ENCODE measurements around the gene FBXL4. TPM values are rescaled to one million over a fixed set of nuclear protein-coding genes. Genes with fewer than 3 reads are reported as not detected.

Gene FBXL4
- total RNA-seq, 1 experiment from 2014 or later, result 5.1 TPM

- Histone ChIP-seq H4K8ac (replicated peaks; ENCODE audit: insufficient read length, low read depth, low read length) (no peak overlapping the region), H4K20me1 (ENCODE audit: control insufficient read depth, insufficient read depth, insufficient read length) (no peaks in the 10 kb centered on the region), H3K18ac (ENCODE audit: insufficient read length, low read depth, low read length) (no peak overlapping the region), H2AFZ (ENCODE audit: low read length) (no peak overlapping the region), H3K4me1 (ENCODE audit: insufficient read depth, low read length) (no peaks in the 10 kb centered on the region), H3K27me3 (ENCODE audit: insufficient read depth, low read length) (no peaks in the 10 kb centered on the region), H3T11ph (ENCODE audit: low read length) (no peak overlapping the region), H2AK5ac (ENCODE audit: insufficient read length, low read length) (no peak overlapping the region), H4K5ac (ENCODE audit: insufficient read length, low read depth, low read length) (no peak overlapping the region), H2BK15ac (ENCODE audit: low read depth, low read length) (no peak overlapping the region), H2BK120ac (ENCODE audit: low read depth, low read length, poor library complexity, severe bottlenecking) (no peak overlapping the region), H2BK5ac (ENCODE audit: insufficient read length, low read length) (no peak overlapping the region), H3K14ac (ENCODE audit: insufficient read depth, low read length) (no peak overlapping the region), H3K79me1 (ENCODE audit: insufficient read depth, low read depth, low read length, poor library complexity, severe bottlenecking) (no peaks in the 10 kb centered on the region), H2BK20ac (ENCODE audit: low read depth, low read length, poor library complexity, severe bottlenecking) (no peak overlapping the region), H3K56ac (ENCODE audit: insufficient read length, low read depth, low read length) (no peak overlapping the region), H3K23ac (ENCODE audit: insufficient read length, low read depth, low read length) (no peak overlapping the region), H3K4ac (ENCODE audit: low read depth, low read length) (no peak overlapping the region), H3K9me3 (ENCODE audit: control insufficient read depth, low read depth, low read length) (no peaks in the 10 kb centered on the region), H2BK12ac (ENCODE audit: insufficient read length, low read depth, low read length) (no peak overlapping the region), H4K91ac (ENCODE audit: insufficient read length, low read depth, low read length) (no peak overlapping the region), H3K79me2 (ENCODE audit: insufficient read depth, low read length) (no peaks in the 10 kb centered on the region), H3K9ac (ENCODE audit: extremely low read depth, insufficient read length, low read length) (no peak overlapping the region), H3K4me2 (ENCODE audit: insufficient read depth, insufficient read length, low read length) (no peak overlapping the region), H3K23me2 (ENCODE audit: insufficient read length, low read depth, low read length, poor library complexity, severe bottlenecking) (no peaks in the 10 kb centered on the region), H3K27ac (ENCODE audit: insufficient read length, low read depth, low read length) (no peak overlapping the region)
- Mint-ChIP-seq H3K4me1 (no peaks in the 10 kb centered on the region; a peak in 1 of 4 replicates), H3K36me3 (ENCODE audit: insufficient read depth in 1 of 3, low read depth in 3 of 3) (no peaks in the 10 kb centered on the region), H3K27ac (no peak overlapping the region), H3K9me3 (no peaks in the 10 kb centered on the region), H3K27me3 (ENCODE audit: low read depth) (no peaks in the 10 kb centered on the region), H3K4me3 (no peak overlapping the region)
- DNase-seq, result no peak
- no CpG with 5 or more reads among the region's 3 CpGs for WGBS (ENCODE audit: extremely low coverage, insufficient read length, low lambda C conversion rate)
- TF ChIP-seq CTCF (conservative IDR thresholded peaks at IDR 0.05), result no peak
These were observed 11.0 kb upstream of the FBXL4 start for GRCh38 chr6:98958776-98959175.

All from H9 (cell line).